GM19324 (cell line): ENCODE data around the gene VPS16.
"Not testable (repeated sequence)": the region's sequence is repeated elsewhere in the genome, so short reads cannot be mapped to it uniquely, and the experiment has no call there.

Source experiments
- ATAC-seq: cut with Tn5 transposase; IDR thresholded peaks from one replicate; pipeline ENCODE4 v1.9.1; 2021; ENCODE audit warnings: mild to moderate bottlenecking, moderate library complexity; ENCODE audit not compliant: unreplicated experiment, low FRiP score

Gene VPS16

GRCh38 chr20:2806351-2806701, 34.2 kb upstream of the VPS16 start:
- no peak for ATAC-seq

- ATAC-seq: no peak
Observed at GRCh38 chr20:2807019-2807418, 33.5 kb upstream of the VPS16 start.

DNA sequence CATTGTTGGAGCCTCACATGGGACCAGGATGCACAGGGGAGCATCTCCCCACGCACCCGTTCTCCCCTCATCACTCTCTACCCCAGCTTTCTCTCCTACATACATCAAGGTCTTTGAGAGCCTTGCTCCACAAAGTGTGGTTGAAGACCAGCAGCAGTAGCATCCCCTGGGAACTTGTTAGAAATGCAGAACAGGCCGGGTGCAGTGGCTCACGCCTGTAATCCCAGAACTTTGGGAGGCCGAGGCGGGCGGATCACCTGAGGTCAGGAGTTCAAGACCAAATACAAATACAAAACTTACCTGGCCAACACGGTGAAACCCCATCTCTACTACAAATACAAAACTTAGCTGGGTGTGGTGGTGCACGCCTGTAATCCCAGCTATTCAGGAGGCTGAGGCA, 32.6 kb upstream of the VPS16 start:
- not testable (repeated sequence) for ATAC-seq

GRCh38 chr20:2809690-2810089, 30.9 kb upstream of the VPS16 start:
- ATAC-seq: no peak

DNA sequence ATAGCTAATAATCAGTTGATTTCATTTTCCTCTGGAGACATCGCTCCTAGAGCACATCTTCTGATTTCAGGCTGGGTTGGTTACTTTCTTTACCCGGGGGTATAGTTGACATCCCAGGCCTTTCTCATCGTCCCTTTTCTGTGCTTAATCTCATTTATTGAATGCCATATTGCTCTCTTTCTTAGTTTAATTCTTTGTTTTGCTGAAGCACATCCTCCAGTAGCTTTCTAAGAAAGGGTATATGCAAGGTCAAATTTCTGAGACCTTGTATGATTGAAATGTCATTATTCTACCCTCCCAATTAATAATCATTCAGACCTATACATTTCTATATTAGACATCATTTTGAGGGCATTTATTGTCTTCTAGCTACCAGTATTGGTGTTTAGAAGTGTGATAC, 28.4 kb upstream of the VPS16 start:
- ATAC-seq: no peak

GRCh38 chr20:2814076-2814475, 26.5 kb upstream of the VPS16 start:
- no peak for ATAC-seq

DNA sequence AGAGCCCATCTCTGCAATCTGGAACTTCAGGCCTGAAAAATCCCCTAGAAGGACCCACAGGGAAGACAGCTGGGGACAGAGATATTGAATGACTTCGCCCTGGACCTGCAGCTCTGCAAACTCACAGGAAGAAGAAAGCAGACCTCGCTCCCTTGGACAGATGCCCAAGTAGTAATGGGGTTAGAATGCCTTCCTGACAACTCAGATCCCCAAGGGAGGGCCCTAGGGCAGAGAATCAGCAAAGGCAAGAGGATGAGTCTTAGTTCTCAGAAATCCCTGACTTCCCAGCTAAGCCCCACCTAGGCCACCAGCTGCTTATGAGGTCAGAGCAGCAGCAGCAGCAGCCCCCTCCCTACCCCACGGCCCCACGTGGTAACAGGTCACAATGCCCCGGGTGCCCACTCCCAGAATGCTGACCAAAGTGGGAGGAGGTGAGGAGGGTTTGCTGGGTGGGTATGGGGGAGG, 25.9 kb upstream of the VPS16 start, which contains the start of gene C20orf141:
Gene C20orf141, plus strand, starts transcription at position 401 of the 465 bp plus-strand sequence. CDS start 198 bp downstream, outside the sequence.
- ATAC-seq: no peak

DNA sequence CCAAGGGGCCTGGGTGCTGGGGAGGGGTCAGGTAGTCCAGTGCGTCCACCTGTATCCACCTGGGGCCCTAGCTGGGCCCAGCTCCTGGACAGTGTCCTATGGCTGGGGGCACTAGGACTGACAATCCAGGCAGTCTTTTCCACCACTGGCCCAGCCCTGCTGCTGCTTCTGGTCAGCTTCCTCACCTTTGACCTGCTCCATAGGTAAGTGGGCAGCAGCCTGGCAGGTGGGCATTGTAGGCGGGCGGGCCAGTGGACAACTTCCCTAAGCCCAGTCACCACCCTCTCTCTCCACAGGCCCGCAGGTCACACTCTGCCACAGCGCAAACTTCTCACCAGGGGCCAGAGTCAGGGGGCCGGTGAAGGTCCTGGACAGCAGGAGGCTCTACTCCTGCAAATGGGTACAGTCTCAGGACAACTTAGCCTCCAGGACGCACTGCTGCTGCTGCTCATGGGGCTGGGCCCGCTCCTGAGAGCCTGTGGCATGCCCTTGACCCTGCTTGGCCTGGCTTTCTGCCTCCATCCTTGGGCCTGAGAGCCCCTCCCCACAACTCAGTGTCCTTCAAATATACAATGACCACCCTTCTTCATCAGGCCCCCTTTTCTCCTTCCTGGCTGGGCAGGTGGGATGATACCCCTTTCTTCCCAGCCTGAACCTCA, 25.2 kb upstream of the VPS16 start:
- no peak for ATAC-seq

GRCh38 chr20:2816030-2816582, 24.4 kb upstream of the VPS16 start, which contains the start of gene TMEM239:
Gene TMEM239 (plus strand): TSS chr20:2816364. CDS start chr20:2816555, 191 bp downstream.
- ATAC-seq: no peak

GRCh38 chr20:2816583-2817340, 23.8 kb upstream of the VPS16 start:
- ATAC-seq: no peak

DNA sequence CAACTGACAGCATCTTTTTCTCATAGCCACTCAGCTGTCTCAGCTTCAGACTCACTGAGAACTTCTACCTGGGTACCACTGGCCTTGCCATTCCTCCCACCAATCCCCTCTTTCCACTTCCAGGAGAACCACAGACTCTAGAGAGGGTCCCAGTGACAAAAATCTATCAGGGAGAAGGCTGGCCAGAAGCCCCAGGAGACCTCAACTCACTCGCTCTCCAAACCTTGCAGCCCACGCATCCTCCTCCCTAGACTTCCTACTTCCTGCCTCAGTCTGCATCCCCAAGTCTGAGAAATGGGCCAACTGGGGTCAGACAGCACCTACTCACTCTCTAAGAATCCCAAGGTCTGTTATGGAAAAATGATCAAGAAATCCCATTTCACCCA, 23.2 kb upstream of the VPS16 start:
- no peak for ATAC-seq

DNA sequence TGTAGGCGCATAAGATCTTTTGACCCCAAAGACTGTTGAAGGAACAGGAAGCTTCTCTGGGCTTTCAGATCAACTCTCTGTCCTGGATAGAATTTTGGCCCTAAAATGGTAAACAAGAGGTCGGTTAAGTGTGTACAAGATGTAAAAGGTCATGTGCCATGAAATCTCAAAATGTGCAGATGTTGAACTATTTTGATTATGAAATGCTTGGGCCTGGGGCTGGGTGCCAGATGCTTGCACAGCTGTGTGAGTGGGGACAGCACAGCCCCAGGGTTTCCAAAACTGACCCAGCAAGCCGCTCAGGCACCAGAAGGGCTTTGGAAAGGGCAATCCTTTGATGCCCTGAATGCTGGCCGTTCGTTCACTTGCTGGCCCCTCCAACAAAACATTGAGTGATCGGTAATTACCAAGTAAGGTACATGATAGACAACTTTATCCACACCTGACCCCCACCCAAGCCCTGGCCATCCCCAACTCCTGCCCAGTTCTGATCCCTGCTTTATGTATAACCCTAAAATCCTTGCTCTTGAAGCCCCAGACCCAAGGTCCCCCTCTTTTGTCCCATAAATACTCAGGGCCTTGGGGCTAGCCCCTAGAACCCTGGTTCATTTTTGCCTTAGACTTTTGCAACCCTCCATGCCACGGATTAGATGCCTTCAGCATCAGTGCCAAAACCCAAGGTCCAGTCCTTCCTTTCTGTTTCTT, 22.5 kb upstream of the VPS16 start:
- no peak for ATAC-seq

DNA sequence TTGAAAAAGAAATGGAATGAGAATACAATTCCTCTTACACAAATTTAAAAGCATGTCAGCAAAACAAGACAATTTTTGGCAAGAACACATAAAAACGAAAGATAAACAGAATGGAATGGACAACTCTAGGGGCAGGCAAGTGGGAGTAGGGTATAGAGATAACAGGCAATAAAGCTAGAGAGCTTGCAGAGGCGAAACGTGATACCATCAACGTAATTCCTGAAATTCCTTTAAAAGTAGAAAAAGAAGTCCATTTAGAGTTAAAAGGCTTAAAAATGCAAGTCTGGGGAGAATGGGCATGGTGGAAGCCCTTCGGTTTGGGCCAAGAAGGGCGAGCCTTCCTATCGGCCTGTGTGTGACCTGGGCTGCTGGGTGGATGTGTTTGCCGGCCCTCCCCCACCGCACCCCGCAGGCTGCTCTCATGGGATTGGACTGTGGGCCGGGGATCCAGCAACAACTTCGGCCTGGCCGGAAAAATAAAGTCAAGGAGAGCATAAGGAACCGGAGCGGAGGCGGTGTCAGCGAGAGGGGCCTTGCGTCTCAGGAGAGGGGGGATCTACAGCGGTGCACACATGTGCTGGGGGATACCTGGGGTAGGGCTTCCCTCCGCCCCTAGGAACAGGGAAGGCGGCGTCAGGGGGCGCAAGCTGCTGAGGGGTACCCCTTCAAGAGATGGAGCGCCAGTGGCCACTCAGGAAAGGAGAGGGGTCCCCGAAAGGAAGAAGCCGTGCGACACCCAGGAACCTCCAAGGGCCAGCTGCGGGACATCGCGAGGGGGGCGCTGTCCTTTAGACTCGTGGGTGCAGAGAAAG, 20.3 kb upstream of the VPS16 start:
- ATAC-seq: no peak

DNA sequence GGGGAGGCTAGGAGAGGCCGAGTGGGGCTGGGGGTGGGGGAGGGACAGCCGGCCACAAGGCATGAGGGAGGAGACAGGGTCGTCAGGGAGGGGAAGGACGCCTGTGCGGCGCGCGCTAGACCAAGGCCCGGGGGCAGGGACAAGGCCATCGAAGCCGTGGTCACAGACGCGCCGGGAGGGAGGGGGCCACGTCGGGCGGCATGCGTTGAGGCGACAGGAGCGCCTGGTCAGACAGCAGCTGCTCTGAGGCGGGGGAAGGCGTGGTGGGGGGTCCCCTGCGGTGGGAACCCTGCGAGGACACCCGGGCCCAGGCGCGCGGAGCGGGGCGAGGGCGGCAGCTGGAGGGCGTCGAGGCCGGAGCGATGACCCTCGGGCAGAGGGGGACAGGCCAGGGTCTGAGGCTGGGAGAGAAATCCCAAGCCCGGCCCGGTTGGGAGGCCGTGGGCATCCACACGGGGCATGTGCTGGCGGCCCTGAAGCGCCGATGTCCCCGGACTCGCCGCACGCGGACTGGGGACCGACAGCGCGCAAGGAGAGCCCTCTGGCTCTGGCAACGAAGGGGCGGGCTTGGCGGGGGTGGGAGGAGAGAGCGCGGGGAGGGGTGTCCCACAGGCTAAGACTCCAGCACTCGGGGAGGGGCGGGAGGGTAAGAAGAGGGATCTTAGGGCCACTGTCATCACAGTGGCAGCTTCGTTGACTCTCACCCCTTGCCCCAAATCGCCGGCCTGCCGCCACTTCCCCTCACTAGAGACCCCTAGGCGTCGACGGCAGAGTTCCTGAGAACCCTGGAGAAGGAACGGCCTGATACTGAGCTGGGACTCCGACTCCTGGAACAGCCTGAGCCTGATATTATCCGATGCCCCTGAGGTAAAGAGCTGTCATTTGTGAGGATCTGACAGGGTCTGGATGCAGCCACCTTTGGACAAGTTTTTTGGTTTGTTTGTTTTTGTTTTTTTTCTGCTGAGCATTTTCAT, 19.4 kb upstream of the VPS16 start:
- no peak for ATAC-seq

GRCh38 chr20:2822073-2822472, 18.5 kb upstream of the VPS16 start:
- no peak for ATAC-seq

GRCh38 chr20:2825761-2826160, 14.8 kb upstream of the VPS16 start:
- no peak for ATAC-seq

DNA sequence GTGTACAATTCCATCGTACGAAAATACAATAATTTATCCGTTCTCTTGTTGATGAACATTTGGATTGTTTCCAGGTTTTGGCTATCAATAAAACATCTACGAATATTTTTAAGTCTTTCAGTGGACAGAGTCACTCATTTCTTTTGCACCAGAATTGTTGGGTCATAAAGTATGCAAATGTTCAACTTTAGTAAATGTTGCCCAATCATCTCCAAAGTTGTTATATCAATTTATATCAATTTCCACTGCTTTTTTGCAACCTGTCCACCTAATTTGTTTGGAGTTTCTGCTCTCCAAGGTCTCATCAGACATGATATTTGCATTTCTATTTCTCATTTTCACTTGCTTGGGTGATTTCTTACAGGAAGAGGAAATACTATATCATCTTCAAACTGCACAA, 13.9 kb upstream of the VPS16 start:
- no peak for ATAC-seq

- no peak for ATAC-seq
Observed at GRCh38 chr20:2829376-2829775, 11.2 kb upstream of the VPS16 start.

DNA sequence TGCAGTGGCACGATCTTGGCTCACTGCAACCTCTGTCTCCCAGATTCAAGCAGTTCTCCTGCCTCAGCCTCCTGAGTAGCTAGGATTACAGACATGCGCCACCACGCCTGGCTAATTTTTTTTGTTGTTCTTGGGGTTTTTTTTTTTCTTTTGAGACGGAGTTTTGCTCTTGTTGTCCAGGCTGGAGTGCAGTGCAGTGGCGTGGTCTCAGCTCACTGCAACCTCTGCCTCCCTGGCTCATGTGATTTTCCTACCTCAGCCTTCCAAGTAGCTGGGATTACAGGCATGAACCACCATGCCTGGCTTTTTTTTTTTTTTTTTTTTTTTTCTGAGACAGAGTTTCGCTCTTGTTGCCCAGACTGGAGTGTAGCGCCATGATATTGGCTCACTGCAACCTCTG, 9.3 kb upstream of the VPS16 start:
- not testable (repeated sequence) for ATAC-seq
